GM12875 (cell line): ENCODE results near the gene CCDC171.

Experiments
- H3K4me3 ChIP-seq: one replicate; pipeline ENCODE4 v1.5.1; 2011; ENCODE audit warnings: low read depth, low read length, control low read depth
- CTCF ChIP-seq: IDR thresholded peaks from 2 replicates; pipeline ENCODE4 v1.5.1; 2011; ENCODE audit warnings: low read depth, mild to moderate bottlenecking, control low read depth, inconsistent platforms, low read length, moderate library complexity, borderline replicate concordance; ENCODE audit not compliant: insufficient read depth

CCDC171 gene

GRCh38 chr9:15909297-15909696 is 356.5 kb downstream of the CCDC171 start:
- no peak for TF ChIP-seq CTCF
- no peak overlapping the region for H3K4me3 ChIP-seq

- H3K4me3 ChIP-seq: no peak overlapping the region
- TF ChIP-seq CTCF: no peak
These were observed 362.9 kb downstream of the CCDC171 start for GRCh38 chr9:15915711-15916110.

- TF ChIP-seq CTCF: no peak
- no peak overlapping the region for H3K4me3 ChIP-seq
These were observed 374.3 kb downstream of the CCDC171 start for GRCh38 chr9:15927161-15927560.

GRCh38 chr9:15935661-15936305 is 382.9 kb downstream of the CCDC171 start:
- no peak for TF ChIP-seq CTCF
- H3K4me3 ChIP-seq: no peak overlapping the region

GRCh38 chr9:15936306-15936921 is 383.6 kb downstream of the CCDC171 start:
- TF ChIP-seq CTCF: no peak
- H3K4me3 ChIP-seq: no peak overlapping the region

GRCh38 chr9:15942831-15943424 is 390.1 kb downstream of the CCDC171 start:
- H3K4me3 ChIP-seq: no peak overlapping the region
- TF ChIP-seq CTCF: no peak

- no peak for TF ChIP-seq CTCF
- no peak overlapping the region for H3K4me3 ChIP-seq
These were observed 391.5 kb downstream of the CCDC171 start for GRCh38 chr9:15944341-15944740.
